T47D (cell line): ENCODE results near the gene SLC25A41.
A peak's percentile ranks its signal among the peaks of the same experiment; 100 is the strongest.
"Not testable (repeated sequence)": the region's sequence is repeated elsewhere in the genome, so short reads cannot be mapped to it uniquely, and the experiment has no call there.

Source experiments
- DNase-seq, 2 experiments: peaks; one replicate each; pipeline versions ENCODE4 v3.0.0 to v3.0.0-alpha.2; 2011 to 2012; ENCODE audit warnings: low read depth in 1 of 2, low spot score in 1 of 2
- JUND ChIP-seq: IDR thresholded peaks from 2 replicates; pipeline ENCODE4 v1.6.1; 2012; ENCODE audit warnings: low read depth
- in situ Hi-C: cut with HindIII; loops from 2 replicates; pipeline ENCODE4 v1.10.0; 2016; ENCODE audit warnings: low sequenced_read_pairs, low pct_unique_long_range_greater_than_20kb

The SLC25A41 gene

DNA sequence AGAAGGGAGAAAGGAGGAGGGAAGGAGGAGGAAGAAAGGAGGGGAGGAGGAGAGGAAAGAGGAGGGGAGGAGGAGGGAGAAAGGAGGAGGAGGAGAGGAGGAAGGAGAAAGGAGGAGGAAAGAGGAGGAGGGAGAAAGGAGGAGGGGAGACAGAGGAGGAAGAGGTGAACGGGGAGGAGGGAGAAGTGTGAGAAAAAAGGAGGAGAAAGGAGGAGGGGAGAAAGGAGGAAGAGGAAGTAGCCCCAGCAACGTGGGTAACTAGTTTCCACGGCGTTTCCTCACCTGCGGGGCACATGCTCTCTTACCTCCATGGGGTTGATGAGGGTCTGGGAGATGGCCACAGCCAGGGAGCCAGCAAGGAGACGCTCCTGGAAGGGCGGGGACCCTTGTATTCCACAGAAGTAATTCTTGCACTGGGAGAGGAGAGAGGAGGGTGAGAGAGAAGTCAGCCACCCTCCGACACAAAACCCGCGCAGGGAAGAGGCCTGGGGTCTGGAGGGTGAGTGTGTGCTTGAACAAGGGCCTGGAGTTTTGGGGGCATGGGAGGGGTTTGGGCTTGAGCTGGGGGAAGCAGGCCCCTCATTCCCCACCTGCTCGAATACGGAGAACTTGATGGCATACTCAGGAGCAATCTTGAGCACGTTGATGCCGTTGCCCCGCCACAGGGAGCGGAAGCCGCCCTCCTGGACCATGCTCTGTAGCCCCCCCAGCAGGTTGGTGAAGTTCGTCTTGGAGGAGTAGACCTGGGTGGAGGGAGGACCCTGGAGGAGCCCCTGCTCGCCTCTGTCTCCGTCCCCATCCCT lies 3.9 kb downstream of the SLC25A41 start:
- in situ Hi-C loops: no loop called here
- TF ChIP-seq JUND: no peak
- DNase-seq: peak in 1 of 2 experiments; percentile 69

DNA sequence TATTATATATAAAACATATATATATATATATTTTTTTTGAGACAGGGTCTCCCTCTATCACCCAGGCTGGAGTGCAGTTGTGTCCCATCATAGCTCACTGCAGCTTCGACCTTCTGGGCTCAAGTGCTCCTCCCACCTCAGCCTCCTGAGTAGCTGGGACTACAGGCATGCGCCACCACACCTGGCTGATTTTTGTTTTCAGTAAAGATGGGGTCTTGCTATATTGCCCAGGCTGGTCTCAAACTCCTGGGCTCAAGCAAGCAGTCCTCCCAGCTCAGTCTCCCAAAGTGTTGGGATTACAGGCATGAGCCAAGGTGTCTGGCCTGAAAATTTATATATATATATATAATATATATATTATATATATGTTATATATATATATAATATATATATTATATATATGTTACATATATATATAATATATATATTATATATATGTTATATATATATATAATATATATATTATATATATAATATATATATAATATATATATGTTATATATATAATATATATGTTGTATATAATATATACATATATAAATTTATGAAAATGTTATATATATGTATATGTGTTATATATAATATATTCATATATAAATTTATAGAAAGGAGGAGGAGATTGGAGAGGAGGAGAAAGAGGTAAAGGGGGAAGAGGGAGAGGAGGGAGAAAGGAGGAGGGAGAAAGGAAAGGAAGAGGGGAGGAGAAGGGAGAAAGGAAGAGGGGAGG lies 4.7 kb downstream of the SLC25A41 start:
- DNase-seq, in situ Hi-C loops: not testable (repeated sequence)

GRCh38 chr19:6427131-6427530 lies 6.4 kb downstream of the SLC25A41 start:
- in situ Hi-C loops: no loop called here
- no peak for TF ChIP-seq JUND
- DNase-seq: no peak

GRCh38 chr19:6425732-6426620 lies 7.6 kb downstream of the SLC25A41 start:
- peak in 1 of 2 experiments; percentile 49 for DNase-seq
- no peak for TF ChIP-seq JUND
- in situ Hi-C loops: no loop called here

- peak; percentile 96 to 100 for DNase-seq
- in situ Hi-C loops: no loop called here
- no peak for TF ChIP-seq JUND
Observed at GRCh38 chr19:6424939-6425731, 8.4 kb downstream of the SLC25A41 start.

DNA sequence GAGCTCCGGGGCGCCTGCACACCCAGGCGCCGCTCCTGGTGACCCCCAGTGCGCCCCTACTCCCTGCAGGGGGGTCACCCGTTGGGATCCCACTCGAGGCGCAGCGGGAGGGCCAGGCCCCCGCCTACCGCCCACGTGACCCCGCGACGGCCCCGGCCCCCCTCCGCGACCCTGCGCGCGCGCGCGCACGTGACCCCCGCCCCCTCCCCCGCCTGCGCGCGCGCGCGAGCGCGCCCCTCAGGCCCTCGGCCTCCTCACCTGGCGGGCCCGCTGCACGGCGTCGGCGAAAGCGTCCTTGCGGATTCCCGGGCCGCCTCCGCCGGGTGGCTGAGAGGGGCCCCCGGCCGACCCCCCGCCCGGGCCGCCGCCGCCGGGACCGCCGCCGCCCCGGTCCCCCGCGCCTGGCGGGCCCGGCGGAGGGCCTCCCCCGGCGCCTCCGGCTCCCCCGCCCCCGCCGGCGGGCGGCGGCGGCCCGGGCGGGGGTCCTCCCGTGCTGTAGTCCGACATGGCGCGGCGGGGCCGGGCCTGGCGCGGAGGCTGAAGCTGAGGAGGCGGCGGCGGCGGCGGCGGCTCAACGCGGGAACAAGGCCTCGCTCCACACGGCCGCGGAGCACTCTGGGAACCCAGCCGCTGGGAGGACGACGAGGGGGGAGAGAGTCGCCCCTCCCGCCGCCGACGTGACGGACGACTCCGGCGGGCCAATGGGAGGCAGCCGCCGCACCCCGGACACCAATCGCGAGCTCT lies 9.2 kb downstream of the SLC25A41 start, which contains the start of gene KHSRP:
Gene KHSRP (minus strand): TSS at position 617 of the 744 bp plus-strand sequence. CDS start 110 bp downstream, at position 507.
- DNase-seq: no peak
- in situ Hi-C loops: no loop called here
- no peak for TF ChIP-seq JUND

GRCh38 chr19:6423499-6424194 lies 9.9 kb downstream of the SLC25A41 start:
- in situ Hi-C loops: no loop called here
- TF ChIP-seq JUND: no peak
- DNase-seq: peak; percentile 45 to 54

DNA sequence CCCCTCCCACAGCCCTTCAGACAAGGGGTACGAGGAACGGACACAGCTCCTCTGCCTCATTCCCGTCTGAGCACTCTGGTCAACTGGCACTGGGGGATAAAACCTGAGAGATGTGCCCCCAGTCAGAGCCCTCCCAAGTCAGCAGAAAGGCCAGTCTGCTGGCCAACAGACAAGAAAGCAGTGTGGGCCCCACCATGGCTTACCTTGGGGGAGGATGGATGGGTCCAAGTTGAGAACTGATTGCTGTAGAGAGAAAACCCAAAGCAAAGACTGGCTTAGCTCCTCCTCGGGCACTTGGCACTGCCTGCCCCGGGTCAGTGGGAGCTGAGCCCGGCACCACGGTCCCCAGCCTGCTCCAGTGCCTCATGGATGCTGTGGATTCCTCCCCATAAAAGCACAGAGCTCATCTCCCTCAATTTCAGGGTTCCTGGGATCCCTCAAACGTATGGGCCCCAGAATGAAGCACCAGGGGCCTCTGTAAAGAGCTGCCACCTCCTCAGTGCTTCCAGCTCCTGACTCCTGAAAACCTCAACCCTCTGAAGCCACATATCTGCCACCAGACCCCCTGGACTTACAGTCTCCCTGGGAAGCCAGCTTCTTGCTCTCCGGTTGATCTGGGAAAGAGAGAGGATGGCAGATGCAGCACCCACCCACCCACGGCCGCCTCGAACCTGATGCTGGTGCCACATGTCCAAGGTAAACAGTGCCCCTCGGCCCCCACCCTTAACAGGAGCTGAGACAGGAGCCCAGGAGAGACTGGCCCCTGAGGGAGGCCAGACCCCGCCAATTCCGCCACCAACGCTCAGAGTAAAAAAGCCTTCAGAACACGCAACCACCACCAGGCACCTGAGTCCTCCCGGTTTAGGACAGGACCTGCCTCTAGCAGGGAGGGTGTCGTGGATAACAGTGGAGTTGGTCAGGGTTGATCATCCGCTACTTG lies 12.2 kb downstream of the SLC25A41 start:
- TF ChIP-seq JUND: no peak
- no peak for DNase-seq
- in situ Hi-C loops: no loop called here

GRCh38 chr19:6418562-6418932 lies 15.0 kb downstream of the SLC25A41 start:
- in situ Hi-C loops: no loop called here
- no peak for TF ChIP-seq JUND
- no peak for DNase-seq
